ENCODE measurements around the gene GPBP1. TPM values are rescaled to one million over a fixed set of nuclear protein-coding genes. Genes with fewer than 3 reads are reported as not detected.

GPBP1 gene
- total and polyA plus RNA-seq, 9 of the 15 experiments (the other 6 are each of a cell fraction or from before 2014, with no cell fraction given) = 31.0 to 109 (median 68.4) TPM

DNA sequence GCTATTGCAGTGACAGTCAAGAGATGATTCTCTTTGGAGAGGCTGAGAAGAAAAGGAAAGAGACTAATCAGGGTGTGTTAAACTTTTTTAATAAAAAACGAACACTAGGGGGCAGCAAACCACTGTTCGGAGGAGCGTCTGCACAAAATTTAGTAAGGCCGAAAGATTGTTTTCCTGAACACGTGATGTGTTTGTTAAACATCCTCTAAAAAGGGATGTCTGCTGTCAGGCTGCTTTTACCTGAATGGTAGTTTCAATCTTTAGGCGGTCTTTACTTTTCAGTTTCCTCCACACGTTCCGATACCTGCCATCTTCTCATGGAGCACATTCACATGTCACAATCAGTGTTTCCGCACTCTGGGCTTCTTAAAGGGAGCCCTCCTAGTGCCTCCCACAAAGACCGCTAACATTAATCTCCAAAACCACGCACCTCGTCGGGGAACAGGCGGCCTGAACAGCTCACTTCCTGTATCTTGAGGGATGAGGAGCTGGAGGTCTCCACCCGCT is 125.2 kb downstream of the GPBP1 start (continued):
- TF ChIP-seq, protein P1, sequence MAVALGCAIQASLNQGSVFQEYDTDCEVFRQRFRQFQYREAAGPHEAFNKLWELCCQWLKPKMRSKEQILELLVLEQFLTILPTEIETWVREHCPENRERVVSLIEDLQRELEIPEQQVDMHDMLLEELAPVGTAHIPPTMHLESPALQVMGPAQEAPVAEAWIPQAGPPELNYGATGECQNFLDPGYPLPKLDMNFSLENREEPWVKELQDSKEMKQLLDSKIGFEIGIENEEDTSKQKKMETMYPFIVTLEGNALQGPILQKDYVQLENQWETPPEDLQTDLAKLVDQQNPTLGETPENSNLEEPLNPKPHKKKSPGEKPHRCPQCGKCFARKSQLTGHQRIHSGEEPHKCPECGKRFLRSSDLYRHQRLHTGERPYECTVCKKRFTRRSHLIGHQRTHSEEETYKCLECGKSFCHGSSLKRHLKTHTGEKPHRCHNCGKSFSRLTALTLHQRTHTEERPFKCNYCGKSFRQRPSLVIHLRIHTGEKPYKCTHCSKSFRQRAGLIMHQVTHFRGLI (CRISPR knock-in tag; IDR thresholded peaks at IDR 0.05) = no peak
- TF ChIP-seq NRF1 (conservative IDR thresholded peaks at IDR 0.05 in 1 of 2, IDR thresholded peaks at IDR 0.05 in 1 of 2) (no peak), ZNF75A (CRISPR knock-in tag; IDR thresholded peaks at IDR 0.05) (no peak), CBX8 (IDR thresholded peaks at IDR 0.05; ENCODE audit: borderline replicate concordance, extremely low read depth, low read depth, low read length, poor library complexity, severe bottlenecking) (no peak), BCOR (IDR thresholded peaks at IDR 0.05) (no peak), NCOA4 (IDR thresholded peaks at IDR 0.05; ENCODE audit: partially characterized antibody) (no peak), ZKSCAN1 (IDR thresholded peaks at IDR 0.05; ENCODE audit: low read depth, low read length) (no peak), TGIF2 (CRISPR knock-in tag; IDR thresholded peaks at IDR 0.05) (no peak), GABPB1 (CRISPR knock-in tag; IDR thresholded peaks at IDR 0.05) (no peak), KLF10 (CRISPR knock-in tag; IDR thresholded peaks at IDR 0.05) (no peak), ESRRB (CRISPR knock-in tag; IDR thresholded peaks at IDR 0.05; ENCODE audit: borderline replicate concordance) (no peak), ZNF507 (tag; conservative IDR thresholded peaks at IDR 0.05) (no peak)
- TF ChIP-seq, protein P2, sequence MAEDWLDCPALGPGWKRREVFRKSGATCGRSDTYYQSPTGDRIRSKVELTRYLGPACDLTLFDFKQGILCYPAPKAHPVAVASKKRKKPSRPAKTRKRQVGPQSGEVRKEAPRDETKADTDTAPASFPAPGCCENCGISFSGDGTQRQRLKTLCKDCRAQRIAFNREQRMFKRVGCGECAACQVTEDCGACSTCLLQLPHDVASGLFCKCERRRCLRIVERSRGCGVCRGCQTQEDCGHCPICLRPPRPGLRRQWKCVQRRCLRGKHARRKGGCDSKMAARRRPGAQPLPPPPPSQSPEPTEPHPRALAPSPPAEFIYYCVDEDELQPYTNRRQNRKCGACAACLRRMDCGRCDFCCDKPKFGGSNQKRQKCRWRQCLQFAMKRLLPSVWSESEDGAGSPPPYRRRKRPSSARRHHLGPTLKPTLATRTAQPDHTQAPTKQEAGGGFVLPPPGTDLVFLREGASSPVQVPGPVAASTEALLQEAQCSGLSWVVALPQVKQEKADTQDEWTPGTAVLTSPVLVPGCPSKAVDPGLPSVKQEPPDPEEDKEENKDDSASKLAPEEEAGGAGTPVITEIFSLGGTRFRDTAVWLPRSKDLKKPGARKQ (CRISPR knock-in tag; IDR thresholded peaks at IDR 0.05) = peak; percentile 79; the same call in 1 of the 2 replicates
- TF ChIP-seq, protein P3, sequence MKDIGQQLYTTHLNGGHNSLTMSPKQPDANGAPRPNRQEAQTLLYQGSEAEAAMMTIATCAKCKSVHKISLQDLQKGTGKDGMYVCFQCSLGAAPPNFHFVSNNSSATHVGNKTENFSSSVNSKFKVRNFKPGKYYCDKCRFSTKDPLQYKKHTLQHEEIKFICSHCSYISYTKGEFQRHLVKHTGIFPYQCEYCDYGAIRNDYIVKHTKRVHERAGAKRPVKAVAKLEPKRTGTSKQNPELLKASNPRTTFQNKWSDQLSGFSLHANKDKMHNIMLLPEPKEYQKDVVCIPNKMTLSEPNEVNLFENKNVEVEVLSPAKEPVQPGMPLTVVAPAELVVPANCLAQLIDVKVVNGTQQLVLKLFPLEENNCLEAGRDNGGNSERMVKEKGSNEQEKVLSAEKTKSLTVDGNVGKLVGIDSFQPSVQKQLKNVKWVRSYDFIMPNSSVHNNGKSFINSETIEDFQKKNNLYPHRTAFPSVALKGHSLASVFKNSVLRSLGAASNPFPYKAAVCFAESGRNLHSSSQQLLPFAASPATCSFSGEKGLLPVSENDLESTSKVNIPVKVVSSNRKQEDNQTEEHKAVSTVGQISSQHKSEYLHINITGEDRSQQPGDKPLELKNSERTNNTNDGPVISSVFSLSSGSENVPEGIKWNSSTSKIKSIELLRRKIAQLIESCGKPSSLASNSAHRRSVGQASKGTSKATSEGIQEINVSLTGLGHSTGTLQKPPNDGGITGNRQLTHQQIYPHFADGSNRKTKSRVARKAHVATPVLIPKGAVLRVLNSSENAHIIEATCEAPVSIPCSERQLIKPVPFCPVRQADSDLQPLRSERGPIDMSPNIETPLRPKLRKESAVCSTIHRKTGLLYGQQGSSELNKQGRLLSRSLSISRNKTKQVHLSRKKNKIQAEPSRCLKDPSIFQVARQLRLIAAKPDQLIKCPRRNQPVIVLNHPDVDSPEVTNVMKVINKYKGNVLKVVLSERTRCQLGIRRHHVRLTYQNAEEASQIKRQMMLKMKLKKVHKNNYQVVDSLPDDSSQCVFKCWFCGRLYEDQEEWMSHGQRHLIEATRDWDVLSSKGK (CRISPR knock-in tag; IDR thresholded peaks at IDR 0.05) = no peak
- TF ChIP-seq, protein P4, sequence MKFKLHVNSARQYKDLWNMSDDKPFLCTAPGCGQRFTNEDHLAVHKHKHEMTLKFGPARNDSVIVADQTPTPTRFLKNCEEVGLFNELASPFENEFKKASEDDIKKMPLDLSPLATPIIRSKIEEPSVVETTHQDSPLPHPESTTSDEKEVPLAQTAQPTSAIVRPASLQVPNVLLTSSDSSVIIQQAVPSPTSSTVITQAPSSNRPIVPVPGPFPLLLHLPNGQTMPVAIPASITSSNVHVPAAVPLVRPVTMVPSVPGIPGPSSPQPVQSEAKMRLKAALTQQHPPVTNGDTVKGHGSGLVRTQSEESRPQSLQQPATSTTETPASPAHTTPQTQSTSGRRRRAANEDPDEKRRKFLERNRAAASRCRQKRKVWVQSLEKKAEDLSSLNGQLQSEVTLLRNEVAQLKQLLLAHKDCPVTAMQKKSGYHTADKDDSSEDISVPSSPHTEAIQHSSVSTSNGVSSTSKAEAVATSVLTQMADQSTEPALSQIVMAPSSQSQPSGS (CRISPR knock-in tag; IDR thresholded peaks at IDR 0.05) = no peak
- TF ChIP-seq, protein P5, sequence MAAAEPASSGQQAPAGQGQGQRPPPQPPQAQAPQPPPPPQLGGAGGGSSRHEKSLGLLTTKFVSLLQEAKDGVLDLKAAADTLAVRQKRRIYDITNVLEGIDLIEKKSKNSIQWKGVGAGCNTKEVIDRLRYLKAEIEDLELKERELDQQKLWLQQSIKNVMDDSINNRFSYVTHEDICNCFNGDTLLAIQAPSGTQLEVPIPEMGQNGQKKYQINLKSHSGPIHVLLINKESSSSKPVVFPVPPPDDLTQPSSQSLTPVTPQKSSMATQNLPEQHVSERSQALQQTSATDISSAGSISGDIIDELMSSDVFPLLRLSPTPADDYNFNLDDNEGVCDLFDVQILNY (CRISPR knock-in tag; IDR thresholded peaks at IDR 0.05) = no peak
- TF ChIP-seq, protein P6, sequence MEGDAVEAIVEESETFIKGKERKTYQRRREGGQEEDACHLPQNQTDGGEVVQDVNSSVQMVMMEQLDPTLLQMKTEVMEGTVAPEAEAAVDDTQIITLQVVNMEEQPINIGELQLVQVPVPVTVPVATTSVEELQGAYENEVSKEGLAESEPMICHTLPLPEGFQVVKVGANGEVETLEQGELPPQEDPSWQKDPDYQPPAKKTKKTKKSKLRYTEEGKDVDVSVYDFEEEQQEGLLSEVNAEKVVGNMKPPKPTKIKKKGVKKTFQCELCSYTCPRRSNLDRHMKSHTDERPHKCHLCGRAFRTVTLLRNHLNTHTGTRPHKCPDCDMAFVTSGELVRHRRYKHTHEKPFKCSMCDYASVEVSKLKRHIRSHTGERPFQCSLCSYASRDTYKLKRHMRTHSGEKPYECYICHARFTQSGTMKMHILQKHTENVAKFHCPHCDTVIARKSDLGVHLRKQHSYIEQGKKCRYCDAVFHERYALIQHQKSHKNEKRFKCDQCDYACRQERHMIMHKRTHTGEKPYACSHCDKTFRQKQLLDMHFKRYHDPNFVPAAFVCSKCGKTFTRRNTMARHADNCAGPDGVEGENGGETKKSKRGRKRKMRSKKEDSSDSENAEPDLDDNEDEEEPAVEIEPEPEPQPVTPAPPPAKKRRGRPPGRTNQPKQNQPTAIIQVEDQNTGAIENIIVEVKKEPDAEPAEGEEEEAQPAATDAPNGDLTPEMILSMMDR (IDR thresholded peaks at IDR 0.05 in 2 of 3, conservative IDR thresholded peaks at IDR 0.05 in 1 of 3; ENCODE audit: insufficient read depth in 2 of 3, low read depth in 1 of 3, low read length in 3 of 3) = peak; percentile 55 to 80 (median 59)
